Measurements from ENCODE around the gene PXK.

Gene PXK

GRCh38 chr3:58353722-58354553 lies 21.2 kb downstream of the PXK start:
- TF ChIP-seq CTCF (IDR thresholded peaks at IDR 0.05; ENCODE audit: unreplicated experiment in 3 of 3), result no peak
- Mint-ChIP-seq H3K4me1 (peaks cover 7% of the 10 kb centered on the region), H3K4me3 (no peak overlapping the region), H3K36me3 (ENCODE audit: low read depth) (peaks cover 3% of the 10 kb centered on the region), H3K27me3 (ENCODE audit: low read depth) (no peaks in the 10 kb centered on the region), H3K9me3 (no peaks in the 10 kb centered on the region), H3K27ac (peak overlapping the region in 1 of 3 experiments; percentile 1)

- Mint-ChIP-seq H3K4me1 (peaks cover 7% of the 10 kb centered on the region), H3K27ac (no peak overlapping the region), H3K36me3 (ENCODE audit: low read depth) (peaks cover 3% of the 10 kb centered on the region), H3K4me3 (no peak overlapping the region), H3K9me3 (no peaks in the 10 kb centered on the region), H3K27me3 (ENCODE audit: low read depth) (no peaks in the 10 kb centered on the region)
- no peak for TF ChIP-seq CTCF (IDR thresholded peaks at IDR 0.05; ENCODE audit: unreplicated experiment in 3 of 3)
Measured at GRCh38 chr3:58355179-58355578, 22.5 kb downstream of the PXK start.

GRCh38 chr3:58356054-58356453 lies 23.4 kb downstream of the PXK start:
- H3K27me3 Mint-ChIP-seq (ENCODE audit: low read depth), result no peaks in the 10 kb centered on the region
- H3K36me3 Mint-ChIP-seq (ENCODE audit: low read depth), result peaks cover 3% of the 10 kb centered on the region
- TF ChIP-seq CTCF (IDR thresholded peaks at IDR 0.05; ENCODE audit: unreplicated experiment in 3 of 3), result no peak
- H3K4me3 Mint-ChIP-seq, result no peak overlapping the region
- no peaks in the 10 kb centered on the region for H3K9me3 Mint-ChIP-seq
- H3K27ac Mint-ChIP-seq, result peak overlapping the region in 1 of 3 experiments; percentile 42
- peaks cover 7% of the 10 kb centered on the region for H3K4me1 Mint-ChIP-seq

GRCh38 chr3:58357402-58357801 lies 24.7 kb downstream of the PXK start:
- no peak overlapping the region for H3K27ac Mint-ChIP-seq
- no peak overlapping the region for H3K4me3 Mint-ChIP-seq
- no peak for TF ChIP-seq CTCF (IDR thresholded peaks at IDR 0.05; ENCODE audit: unreplicated experiment in 3 of 3)
- peaks cover 4% of the 10 kb centered on the region for H3K4me1 Mint-ChIP-seq
- no peaks in the 10 kb centered on the region for H3K27me3 Mint-ChIP-seq (ENCODE audit: low read depth)
- H3K36me3 Mint-ChIP-seq (ENCODE audit: low read depth), result peaks cover 3% of the 10 kb centered on the region
- no peaks in the 10 kb centered on the region for H3K9me3 Mint-ChIP-seq

GRCh38 chr3:58358092-58358491 lies 25.4 kb downstream of the PXK start:
- H3K4me3 Mint-ChIP-seq, result no peak overlapping the region
- no peak overlapping the region for H3K27ac Mint-ChIP-seq
- TF ChIP-seq CTCF (IDR thresholded peaks at IDR 0.05; ENCODE audit: unreplicated experiment in 3 of 3), result no peak
- H3K4me1 Mint-ChIP-seq, result no peaks in the 10 kb centered on the region
- H3K27me3 Mint-ChIP-seq (ENCODE audit: low read depth), result no peaks in the 10 kb centered on the region
- no peaks in the 10 kb centered on the region for H3K36me3 Mint-ChIP-seq (ENCODE audit: low read depth)
- H3K9me3 Mint-ChIP-seq, result no peaks in the 10 kb centered on the region

GRCh38 chr3:58358808-58359207 lies 26.1 kb downstream of the PXK start:
- no peaks in the 10 kb centered on the region for H3K9me3 Mint-ChIP-seq
- no peaks in the 10 kb centered on the region for H3K4me1 Mint-ChIP-seq
- H3K36me3 Mint-ChIP-seq (ENCODE audit: low read depth), result no peaks in the 10 kb centered on the region
- H3K4me3 Mint-ChIP-seq, result no peak overlapping the region
- H3K27me3 Mint-ChIP-seq (ENCODE audit: low read depth), result no peaks in the 10 kb centered on the region
- TF ChIP-seq CTCF (IDR thresholded peaks at IDR 0.05; ENCODE audit: unreplicated experiment in 3 of 3), result no peak
- H3K27ac Mint-ChIP-seq, result no peak overlapping the region
